ENCODE measurements around the gene RSPH9.
"Not testable (repeated sequence)": the region's sequence is repeated elsewhere in the genome, so short reads cannot be mapped to it uniquely, and the experiment has no call there.

Gene RSPH9

GRCh38 chr6:43699564-43700186, 54.8 kb downstream of the RSPH9 start:
- Histone ChIP-seq H3K18ac (ENCODE audit: low read length) (no peak overlapping the region), H3K27ac (ENCODE audit: low read depth, low read length) (no peak overlapping the region), H4K8ac (ENCODE audit: low read depth, low read length) (no peak overlapping the region), H2BK5ac (ENCODE audit: low read length) (no peak overlapping the region), H2AK5ac (ENCODE audit: low read length) (no peak overlapping the region), H4K5ac (ENCODE audit: low read length) (no peak overlapping the region), H3K36me3 (ENCODE audit: control insufficient read depth, insufficient read depth, low read length) (no peaks in the 10 kb centered on the region), H2BK120ac (ENCODE audit: low read depth, low read length) (no peak overlapping the region), H3K79me2 (ENCODE audit: control insufficient read depth, insufficient read depth, low read length) (no peaks in the 10 kb centered on the region), H3K4me3 (ENCODE audit: low read length) (no peak overlapping the region), H3K23ac (ENCODE audit: low read length) (no peak overlapping the region), H3K56ac (ENCODE audit: low read length) (peak overlapping the region; percentile 62), H2BK15ac (replicated peaks; ENCODE audit: low read depth) (no peak overlapping the region), H3K4me2 (ENCODE audit: low read length) (no peak overlapping the region), H3K9ac (ENCODE audit: low read length) (no peak overlapping the region), H3K27me3 (ENCODE audit: insufficient read depth, low read length, poor library complexity) (no peaks in the 10 kb centered on the region), H3K79me1 (ENCODE audit: low read length) (no peaks in the 10 kb centered on the region), H3K4me1 (ENCODE audit: control insufficient read depth, low read depth, low read length) (peaks cover 27% of the 10 kb centered on the region), H3K4ac (ENCODE audit: low read depth, low read length) (no peak overlapping the region)
- peak; percentile 60 for DNase-seq
- WGBS (ENCODE audit: extremely low coverage, insufficient coverage, low lambda C conversion rate), result no CpG with 5 or more reads among the region's 7 CpGs

DNA sequence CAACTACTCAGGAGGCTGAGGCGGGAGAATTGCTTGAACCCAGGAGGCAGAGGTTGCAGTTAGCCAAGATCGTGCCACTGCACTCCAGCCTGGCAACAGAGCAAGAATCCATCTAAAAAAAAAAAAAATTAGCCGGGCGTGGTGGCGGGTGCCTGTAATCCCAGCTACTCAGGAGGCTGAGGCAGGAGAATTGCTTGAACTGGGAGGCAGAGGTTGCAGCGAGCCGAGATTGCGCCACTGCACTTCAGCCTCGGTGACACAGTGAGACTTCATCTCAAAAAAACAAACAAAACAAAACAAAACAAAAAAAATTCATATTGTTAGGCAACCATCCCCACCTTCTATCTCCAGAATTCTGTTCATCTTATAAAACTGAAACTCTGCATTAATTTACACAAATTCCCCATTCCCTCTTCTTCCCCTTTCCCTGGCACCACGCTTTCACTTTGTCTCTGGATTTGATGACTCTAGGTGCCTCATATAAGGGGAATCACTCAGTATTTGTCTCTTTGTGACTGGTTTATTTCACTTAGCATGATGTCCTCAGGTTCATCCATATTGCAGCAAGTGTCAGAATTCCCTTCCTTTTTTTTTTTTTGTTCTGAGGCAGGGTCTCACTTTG, 56.2 kb downstream of the RSPH9 start:
- not testable (repeated sequence) for H4K8ac ChIP-seq (ENCODE audit: low read depth, low read length); H2BK5ac ChIP-seq (ENCODE audit: low read length); H3K79me2 ChIP-seq (ENCODE audit: control insufficient read depth, insufficient read depth, low read length); H3K56ac ChIP-seq (ENCODE audit: low read length); H3K27me3 ChIP-seq (ENCODE audit: insufficient read depth, low read length, poor library complexity); H2AK5ac ChIP-seq (ENCODE audit: low read length); H3K23ac ChIP-seq (ENCODE audit: low read length); H4K5ac ChIP-seq (ENCODE audit: low read length); H3K4me3 ChIP-seq (ENCODE audit: low read length); H3K36me3 ChIP-seq (ENCODE audit: control insufficient read depth, insufficient read depth, low read length); H3K9ac ChIP-seq (ENCODE audit: low read length); H3K27ac ChIP-seq (ENCODE audit: low read depth, low read length); H3K4ac ChIP-seq (ENCODE audit: low read depth, low read length); H3K4me2 ChIP-seq (ENCODE audit: low read length); H3K18ac ChIP-seq (ENCODE audit: low read length); H2BK120ac ChIP-seq (ENCODE audit: low read depth, low read length); H3K79me1 ChIP-seq (ENCODE audit: low read length); DNase-seq
- Histone ChIP-seq H3K4me1 (ENCODE audit: control insufficient read depth, low read depth, low read length) (peaks cover 18% of the 10 kb centered on the region), H2BK15ac (replicated peaks; ENCODE audit: low read depth) (peak overlapping the region; percentile 21)
- WGBS (ENCODE audit: extremely low coverage, insufficient coverage, low lambda C conversion rate), result no CpG with 5 or more reads among the region's 10 CpGs

GRCh38 chr6:43702171-43702533, 57.3 kb downstream of the RSPH9 start:
- Histone ChIP-seq H4K5ac (ENCODE audit: low read length) (no peak overlapping the region), H3K4me1 (ENCODE audit: control insufficient read depth, low read depth, low read length) (peaks cover 22% of the 10 kb centered on the region), H3K79me2 (ENCODE audit: control insufficient read depth, insufficient read depth, low read length) (no peaks in the 10 kb centered on the region), H3K27ac (ENCODE audit: low read depth, low read length) (peak overlapping the region; percentile 55), H3K36me3 (ENCODE audit: control insufficient read depth, insufficient read depth, low read length) (no peaks in the 10 kb centered on the region), H2BK15ac (replicated peaks; ENCODE audit: low read depth) (no peak overlapping the region), H2BK120ac (ENCODE audit: low read depth, low read length) (no peak overlapping the region), H3K56ac (ENCODE audit: low read length) (peak overlapping the region; percentile 66), H2AK5ac (ENCODE audit: low read length) (no peak overlapping the region), H3K27me3 (ENCODE audit: insufficient read depth, low read length, poor library complexity) (no peaks in the 10 kb centered on the region), H3K9ac (ENCODE audit: low read length) (peak overlapping the region; percentile 11), H3K4me3 (ENCODE audit: low read length) (no peak overlapping the region), H3K79me1 (ENCODE audit: low read length) (no peaks in the 10 kb centered on the region), H2BK5ac (ENCODE audit: low read length) (no peak overlapping the region), H3K23ac (ENCODE audit: low read length) (no peak overlapping the region), H3K4me2 (ENCODE audit: low read length) (no peak overlapping the region), H3K18ac (ENCODE audit: low read length) (peak overlapping the region; percentile 16), H3K4ac (ENCODE audit: low read depth, low read length) (no peak overlapping the region), H4K8ac (ENCODE audit: low read depth, low read length) (no peak overlapping the region)
- no CpG with 5 or more reads among the region's 2 CpGs for WGBS (ENCODE audit: extremely low coverage, insufficient coverage, low lambda C conversion rate)
- no peak for DNase-seq

DNA sequence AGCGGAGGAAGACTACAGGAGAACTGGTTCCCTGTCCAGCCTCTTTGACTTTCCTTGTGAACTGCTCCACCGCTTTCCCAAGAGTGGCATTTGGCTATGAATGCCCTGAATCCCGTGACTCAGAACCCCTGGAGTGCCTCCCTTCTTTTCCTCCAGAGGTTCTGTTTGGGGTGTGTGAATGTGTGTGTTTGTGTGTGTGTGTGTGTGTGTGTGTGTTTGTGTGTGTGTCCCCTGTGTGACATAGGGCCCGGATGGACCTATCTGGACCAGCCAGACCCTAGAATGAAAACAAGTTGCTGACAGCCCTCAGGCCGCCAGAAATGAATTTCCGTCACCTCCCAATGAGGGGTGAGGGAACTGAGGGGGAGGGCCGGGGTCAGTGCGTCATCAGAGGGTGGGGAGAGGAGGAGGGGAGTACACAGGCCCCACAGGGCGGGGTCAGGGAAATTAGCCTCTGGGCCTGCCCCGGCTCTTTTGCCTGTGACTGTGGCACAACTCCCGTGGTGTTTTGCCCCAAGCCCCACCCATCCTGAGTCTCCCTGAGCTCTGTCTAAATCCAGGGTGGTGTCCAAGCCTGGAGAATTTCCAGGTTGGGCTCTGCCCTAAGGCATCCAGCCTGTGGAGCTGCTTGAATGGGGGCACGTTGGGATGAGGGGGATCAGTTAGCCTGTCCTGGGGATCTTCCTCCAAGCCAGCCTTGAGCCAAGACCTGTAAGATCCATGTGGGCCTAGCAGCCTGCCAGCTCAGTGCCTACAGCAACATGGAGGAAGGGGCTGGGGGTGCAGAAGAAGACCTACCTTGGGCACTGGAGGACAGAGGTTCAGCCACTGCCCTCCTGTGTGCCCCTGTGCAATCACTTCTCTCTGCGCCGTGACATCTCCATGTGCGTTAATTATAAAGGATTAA, 58.0 kb downstream of the RSPH9 start:
- Histone ChIP-seq H3K4me3 (ENCODE audit: low read length) (no peak overlapping the region), H3K27ac (ENCODE audit: low read depth, low read length) (peak overlapping the region; percentile 55), H2BK5ac (ENCODE audit: low read length) (peak overlapping the region; percentile 84), H3K23ac (ENCODE audit: low read length) (peak overlapping the region; percentile 33), H2BK15ac (replicated peaks; ENCODE audit: low read depth) (no peak overlapping the region), H3K56ac (ENCODE audit: low read length) (peak overlapping the region; percentile 85), H4K5ac (ENCODE audit: low read length) (no peak overlapping the region), H4K8ac (ENCODE audit: low read depth, low read length) (no peak overlapping the region), H3K4me1 (ENCODE audit: control insufficient read depth, low read depth, low read length) (peaks cover 23% of the 10 kb centered on the region), H3K4me2 (ENCODE audit: low read length) (peak overlapping the region; percentile 10), H3K4ac (ENCODE audit: low read depth, low read length) (no peak overlapping the region), H3K27me3 (ENCODE audit: insufficient read depth, low read length, poor library complexity) (no peaks in the 10 kb centered on the region), H3K79me1 (ENCODE audit: low read length) (no peaks in the 10 kb centered on the region), H2AK5ac (ENCODE audit: low read length) (peak overlapping the region; percentile 65), H3K9ac (ENCODE audit: low read length) (peak overlapping the region; percentile 56), H3K79me2 (ENCODE audit: control insufficient read depth, insufficient read depth, low read length) (no peaks in the 10 kb centered on the region), H3K36me3 (ENCODE audit: control insufficient read depth, insufficient read depth, low read length) (no peaks in the 10 kb centered on the region), H3K18ac (ENCODE audit: low read length) (peak overlapping the region; percentile 16), H2BK120ac (ENCODE audit: low read depth, low read length) (no peak overlapping the region)
- WGBS (ENCODE audit: extremely low coverage, insufficient coverage, low lambda C conversion rate), result no CpG with 5 or more reads among the region's 15 CpGs
- DNase-seq, result peak; percentile 99

DNA sequence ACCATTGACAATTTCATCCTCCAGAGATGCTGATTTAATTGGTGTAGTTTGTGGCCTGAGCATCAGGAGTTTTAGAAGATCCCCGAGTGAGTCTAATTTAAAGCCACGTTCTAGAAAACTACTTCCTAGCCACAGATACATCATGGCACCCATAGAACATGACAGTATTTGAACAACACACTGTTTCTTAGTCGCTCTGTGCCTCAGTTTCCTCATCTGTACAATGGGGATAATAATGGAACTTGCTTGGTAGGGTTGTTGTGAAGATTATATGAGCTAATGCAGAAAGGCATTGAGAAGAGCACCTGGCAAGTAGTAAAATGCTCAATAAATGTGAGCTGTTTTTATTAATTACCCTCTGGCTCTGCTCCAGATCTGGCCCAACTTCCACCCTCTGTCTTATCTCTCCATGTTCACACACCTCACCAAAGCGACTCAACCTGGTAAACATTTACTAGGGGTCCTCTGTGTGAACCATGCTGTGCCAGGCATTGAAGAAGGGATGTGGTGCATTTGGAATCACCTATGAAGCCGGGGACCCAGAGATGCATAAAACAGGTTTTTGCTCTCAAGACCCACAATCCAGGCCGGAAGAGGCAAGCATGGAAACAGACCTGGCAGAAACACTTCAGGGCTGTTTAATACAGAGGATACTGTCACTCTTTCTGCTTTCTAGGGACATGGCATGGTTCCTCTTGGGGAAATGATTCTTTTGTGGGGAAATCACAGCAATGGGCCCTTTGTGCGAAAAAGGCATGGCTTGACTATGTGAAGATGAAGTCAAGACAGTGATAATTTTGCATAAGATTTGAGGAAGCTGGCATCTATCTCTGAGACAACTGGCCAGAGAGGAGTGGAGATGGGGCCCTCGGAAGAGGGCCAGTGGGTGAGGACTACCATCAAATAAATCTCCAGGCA, 58.9 kb downstream of the RSPH9 start:
- no peak overlapping the region for H3K18ac ChIP-seq (ENCODE audit: low read length)
- H3K79me1 ChIP-seq (ENCODE audit: low read length), result no peaks in the 10 kb centered on the region
- no peak overlapping the region for H4K8ac ChIP-seq (ENCODE audit: low read depth, low read length)
- H4K5ac ChIP-seq (ENCODE audit: low read length), result no peak overlapping the region
- H3K4me2 ChIP-seq (ENCODE audit: low read length), result no peak overlapping the region
- WGBS (ENCODE audit: extremely low coverage, insufficient coverage, low lambda C conversion rate), result no CpG with 5 or more reads among the region's 8 CpGs
- no peak overlapping the region for H3K4ac ChIP-seq (ENCODE audit: low read depth, low read length)
- H3K36me3 ChIP-seq (ENCODE audit: control insufficient read depth, insufficient read depth, low read length), result no peaks in the 10 kb centered on the region
- no peak overlapping the region for H2BK15ac ChIP-seq (replicated peaks; ENCODE audit: low read depth)
- no peak overlapping the region for H2BK120ac ChIP-seq (ENCODE audit: low read depth, low read length)
- H2BK5ac ChIP-seq (ENCODE audit: low read length), result no peak overlapping the region
- H3K4me3 ChIP-seq (ENCODE audit: low read length), result no peak overlapping the region
- H3K23ac ChIP-seq (ENCODE audit: low read length), result no peak overlapping the region
- peak overlapping the region; percentile 25 for H2AK5ac ChIP-seq (ENCODE audit: low read length)
- no peak overlapping the region for H3K9ac ChIP-seq (ENCODE audit: low read length)
- DNase-seq, result no peak
- H3K27me3 ChIP-seq (ENCODE audit: insufficient read depth, low read length, poor library complexity), result no peaks in the 10 kb centered on the region
- H3K27ac ChIP-seq (ENCODE audit: low read depth, low read length), result no peak overlapping the region
- peaks cover 23% of the 10 kb centered on the region for H3K4me1 ChIP-seq (ENCODE audit: control insufficient read depth, low read depth, low read length)
- H3K79me2 ChIP-seq (ENCODE audit: control insufficient read depth, insufficient read depth, low read length), result no peaks in the 10 kb centered on the region
- H3K56ac ChIP-seq (ENCODE audit: low read length), result no peak overlapping the region

Data from mesendoderm (in vitro differentiated cells).